Activated naive CD8-positive, alpha-beta T cell (primary cell): ENCODE measurements around the gene TOR2A.

Experiments
- H3K27ac Mint-ChIP-seq: one replicate; pipeline ENCODE4 v1.8.0; 2021; ENCODE audit warnings: mixed read lengths
- H3K27me3 Mint-ChIP-seq: one replicate; pipeline ENCODE4 v1.8.0; 2021; ENCODE audit warnings: mixed read lengths
- H3K36me3 Mint-ChIP-seq: one replicate; pipeline ENCODE4 v1.8.0; 2021; ENCODE audit warnings: mixed read lengths
- H3K4me1 Mint-ChIP-seq: one replicate; pipeline ENCODE4 v1.8.0; 2021; ENCODE audit warnings: low read depth, mixed read lengths
- H3K4me3 Mint-ChIP-seq: one replicate; pipeline ENCODE4 v1.8.0; 2021; ENCODE audit warnings: mild to moderate bottlenecking, mixed read lengths
- H3K9me3 Mint-ChIP-seq: one replicate; pipeline ENCODE4 v1.8.0; 2021; ENCODE audit warnings: low read depth, mixed read lengths

The TOR2A gene

DNA sequence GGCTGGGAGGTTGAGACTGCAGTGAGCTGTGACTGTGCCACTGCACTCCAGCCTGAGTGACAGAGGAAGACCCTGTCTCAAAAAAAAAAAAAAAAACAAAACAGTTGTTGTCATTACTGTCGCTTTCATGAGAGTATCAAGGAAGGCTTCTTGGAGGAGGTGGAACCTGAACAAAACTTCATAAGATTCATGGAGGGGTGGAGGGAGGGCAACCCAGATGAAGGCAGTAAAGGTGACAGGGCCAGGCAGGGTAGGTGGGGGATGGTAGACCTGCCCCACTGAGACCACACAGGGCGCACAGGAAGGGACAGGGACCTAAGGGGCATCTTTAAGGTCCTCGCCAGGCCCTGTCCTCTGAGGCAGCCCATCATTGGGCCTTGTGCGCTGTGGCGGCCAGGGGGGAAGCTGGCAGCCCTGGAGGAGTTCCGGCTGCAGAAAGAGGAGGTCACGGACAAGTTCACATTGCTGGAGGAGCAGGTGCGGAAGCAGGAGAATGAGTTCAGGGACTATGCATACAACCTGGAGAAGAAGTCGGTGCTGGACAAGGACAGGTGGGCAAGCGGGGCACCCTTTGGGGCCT is 24.8 kb downstream of the TOR2A start:
- Mint-ChIP-seq H3K27me3 (no peaks in the 10 kb centered on the region), H3K4me1 (peaks cover 38% of the 10 kb centered on the region), H3K4me3 (no peak overlapping the region), H3K27ac (no peak overlapping the region), H3K36me3 (peaks cover 2% of the 10 kb centered on the region), H3K9me3 (no peaks in the 10 kb centered on the region)

DNA sequence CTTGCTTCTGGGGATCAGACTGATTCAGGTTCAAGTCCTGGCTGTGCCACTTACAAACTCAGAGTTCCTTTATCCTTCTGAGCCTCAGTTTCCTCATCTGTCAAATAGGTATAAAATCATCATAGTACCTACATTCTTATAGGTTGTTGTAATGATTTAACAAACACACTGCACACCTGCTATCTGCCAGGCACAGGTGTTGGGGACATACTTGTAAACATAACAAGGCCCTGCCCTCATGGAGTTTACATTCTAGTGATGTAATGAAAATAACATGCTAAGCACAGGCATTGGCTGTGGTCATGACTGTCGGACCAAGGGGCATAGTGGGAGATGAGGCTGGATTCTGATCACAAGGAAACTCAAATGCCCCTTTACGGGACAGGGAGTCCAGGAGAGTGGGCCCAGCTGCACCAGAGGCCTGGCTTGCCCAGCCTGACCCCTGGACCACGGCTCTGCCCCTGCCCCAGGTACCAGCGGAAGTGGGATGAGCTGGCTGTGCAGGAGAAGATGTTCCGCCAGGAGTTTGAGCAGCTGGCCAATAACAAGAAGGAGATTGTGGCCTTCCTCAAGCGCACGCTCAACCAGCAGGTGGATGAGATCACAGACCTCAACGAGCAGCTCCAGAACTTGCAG is 26.0 kb downstream of the TOR2A start:
- peaks cover 34% of the 10 kb centered on the region for H3K4me1 Mint-ChIP-seq
- H3K27me3 Mint-ChIP-seq = no peaks in the 10 kb centered on the region
- H3K9me3 Mint-ChIP-seq = no peaks in the 10 kb centered on the region
- H3K36me3 Mint-ChIP-seq = peaks cover 2% of the 10 kb centered on the region
- no peak overlapping the region for H3K27ac Mint-ChIP-seq
- H3K4me3 Mint-ChIP-seq = no peak overlapping the region

DNA sequence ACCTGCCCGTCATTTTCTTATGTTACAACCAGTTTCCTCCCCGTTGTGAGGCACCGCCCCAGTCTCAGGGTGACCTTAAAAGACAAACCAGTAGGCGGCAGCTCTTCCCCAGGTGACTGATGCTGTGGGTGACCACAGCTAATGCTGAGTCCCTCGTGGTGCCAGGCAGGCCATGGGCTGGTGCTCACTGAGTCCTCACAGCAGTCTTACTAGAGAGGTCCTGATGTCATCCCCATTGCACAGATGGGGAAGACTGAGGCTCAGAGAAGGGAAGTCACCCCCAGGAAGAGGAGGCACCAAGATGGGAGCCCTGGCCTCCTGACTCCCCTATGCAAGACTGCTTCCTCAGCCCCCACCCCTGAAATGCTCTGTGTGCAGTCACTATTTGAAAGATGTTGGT is 27.3 kb downstream of the TOR2A start:
- Mint-ChIP-seq H3K27ac (no peak overlapping the region), H3K36me3 (peaks cover 2% of the 10 kb centered on the region), H3K4me1 (peaks cover 31% of the 10 kb centered on the region), H3K4me3 (no peak overlapping the region), H3K9me3 (no peaks in the 10 kb centered on the region), H3K27me3 (no peaks in the 10 kb centered on the region)

DNA sequence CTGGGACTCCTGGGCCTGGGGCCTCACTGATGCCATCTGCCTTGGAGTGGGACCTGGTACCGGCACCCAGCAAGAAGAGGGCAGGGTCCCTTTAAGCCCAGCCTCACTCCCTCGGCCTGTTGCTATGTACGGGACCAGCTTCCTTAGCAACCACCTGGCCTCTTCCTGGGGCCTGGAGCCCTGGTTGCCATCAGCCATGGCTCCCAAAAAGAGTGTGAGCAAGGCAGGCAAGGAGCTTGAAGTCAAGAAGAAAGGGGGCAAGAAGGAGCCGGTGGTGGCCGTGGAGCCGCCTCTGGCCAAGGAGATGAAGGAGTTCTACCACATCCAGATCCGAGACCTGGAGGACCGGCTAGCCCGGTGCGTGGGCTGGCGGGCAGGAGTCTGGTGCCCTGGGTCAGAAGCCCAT is 28.3 kb downstream of the TOR2A start, which contains the start of gene CFAP157:
Gene CFAP157, plus strand, starts transcription at position 153 of the 406 bp plus-strand sequence. Its CDS starts 44 bp downstream, at position 197.
- H3K9me3 Mint-ChIP-seq = no peaks in the 10 kb centered on the region
- no peaks in the 10 kb centered on the region for H3K27me3 Mint-ChIP-seq
- H3K4me3 Mint-ChIP-seq = no peak within 1 kb of the TSS
- H3K36me3 Mint-ChIP-seq = peaks cover 2% of the 10 kb centered on the region
- H3K4me1 Mint-ChIP-seq = peaks cover 28% of the 10 kb centered on the region
- H3K27ac Mint-ChIP-seq = no peak within 1 kb of the TSS

DNA sequence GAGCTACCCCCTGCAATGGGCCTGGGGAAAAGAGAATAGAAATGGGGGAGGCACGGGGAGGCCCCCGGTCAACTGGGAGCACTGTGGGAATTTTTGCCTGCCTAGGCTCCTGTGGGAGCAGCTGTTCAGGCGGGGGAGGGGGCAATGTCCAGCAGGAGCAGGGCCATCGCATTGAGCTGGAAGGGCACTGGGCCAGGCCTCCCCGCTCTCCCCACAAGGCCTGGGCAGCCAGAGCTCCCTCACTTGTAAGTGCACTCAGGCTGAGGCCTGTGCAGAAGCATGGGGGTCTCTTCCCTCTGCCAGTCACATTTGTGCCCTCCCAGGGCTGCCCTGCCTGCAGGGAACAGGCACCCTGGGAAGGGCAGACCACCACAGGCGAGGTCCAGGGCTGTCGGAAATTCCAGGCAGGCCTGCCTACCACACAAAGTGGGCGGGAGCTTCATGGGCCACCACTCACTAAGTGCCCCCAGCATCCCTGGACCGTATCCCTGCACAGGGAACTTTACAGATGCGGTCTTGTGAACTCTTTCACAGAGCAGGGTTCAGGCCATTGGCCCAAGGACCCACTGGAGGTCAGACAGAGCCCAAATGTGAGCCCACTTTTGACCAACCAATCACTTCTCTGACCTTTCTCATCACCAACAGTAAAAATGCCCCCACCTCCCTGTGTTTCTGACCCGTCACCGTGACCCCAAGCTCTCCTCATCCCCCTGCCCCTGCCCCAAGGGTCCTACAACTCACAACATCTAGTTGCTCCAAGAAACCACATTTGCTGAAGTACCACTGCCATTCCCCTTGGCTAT is 29.3 kb downstream of the TOR2A start:
- Mint-ChIP-seq H3K36me3 (peaks cover 2% of the 10 kb centered on the region), H3K4me1 (peaks cover 22% of the 10 kb centered on the region), H3K4me3 (no peak overlapping the region), H3K27ac (no peak overlapping the region), H3K9me3 (no peaks in the 10 kb centered on the region), H3K27me3 (no peaks in the 10 kb centered on the region)

DNA sequence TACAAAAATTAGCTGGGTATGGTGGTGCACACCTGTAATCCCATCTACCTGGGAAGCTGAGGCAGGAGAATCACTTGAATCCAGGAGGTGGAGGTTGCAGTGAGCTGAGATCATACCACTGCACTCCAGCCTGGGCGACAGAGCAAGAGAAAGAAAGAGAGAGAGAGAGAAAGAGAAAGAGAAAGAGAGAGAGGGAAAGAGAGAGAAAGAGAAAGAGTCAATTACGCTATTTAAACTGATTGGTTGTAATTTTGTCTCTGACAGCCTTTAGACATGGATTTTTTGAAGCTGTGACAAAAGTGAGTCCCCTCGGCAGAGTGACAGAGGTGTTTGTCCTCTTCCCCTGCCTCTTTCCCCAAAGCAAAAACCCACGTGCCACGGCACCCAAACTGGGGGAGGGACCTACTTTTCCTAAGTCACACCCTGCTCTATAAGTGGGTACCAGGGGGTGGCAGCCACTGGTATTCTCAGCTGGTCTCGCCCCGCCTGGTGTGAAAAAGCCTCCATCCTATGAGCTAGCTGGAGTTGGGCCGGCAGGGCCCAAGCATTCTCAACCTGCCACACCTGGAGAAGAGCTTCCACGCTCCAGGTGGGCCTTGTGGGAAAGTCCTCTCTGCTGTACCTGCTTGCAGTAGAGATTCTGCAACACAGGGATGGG is 31.7 kb downstream of the TOR2A start:
- Mint-ChIP-seq H3K9me3 (no peaks in the 10 kb centered on the region), H3K27me3 (no peaks in the 10 kb centered on the region), H3K27ac (no peak overlapping the region), H3K36me3 (no peaks in the 10 kb centered on the region), H3K4me3 (no peak overlapping the region), H3K4me1 (peaks cover 23% of the 10 kb centered on the region)

DNA sequence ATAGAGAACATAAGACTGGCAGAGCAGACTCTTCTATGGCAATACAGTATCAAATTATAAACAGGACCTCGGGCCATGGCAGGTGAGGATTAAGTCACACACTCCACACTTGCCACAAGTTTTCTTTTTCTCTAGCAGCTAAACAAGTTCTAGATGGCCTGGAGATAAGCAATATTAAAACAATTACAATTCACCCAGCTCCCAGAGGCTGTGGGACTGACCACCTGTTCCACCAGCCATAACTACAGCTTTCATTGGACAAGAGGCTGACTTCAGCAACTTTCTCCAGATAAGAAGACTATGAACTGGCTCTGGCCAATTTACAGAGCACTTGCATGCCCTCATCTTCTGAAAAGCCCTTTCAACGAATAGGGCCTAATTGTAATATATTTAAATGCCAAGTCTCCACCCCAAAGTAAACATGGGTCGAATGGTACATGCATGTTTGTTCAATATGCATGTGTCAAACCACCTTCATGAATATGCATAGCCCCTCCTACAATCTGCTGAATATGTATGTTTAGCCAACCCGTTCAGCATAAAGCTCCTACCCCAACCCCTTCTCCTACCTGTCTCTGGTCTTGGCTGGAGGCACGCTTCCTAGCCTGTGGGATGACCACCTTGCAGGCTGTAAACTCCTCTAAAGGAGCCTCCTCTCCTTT is 34.4 kb downstream of the TOR2A start:
- peaks cover 11% of the 10 kb centered on the region for H3K4me1 Mint-ChIP-seq
- H3K9me3 Mint-ChIP-seq = no peaks in the 10 kb centered on the region
- no peaks in the 10 kb centered on the region for H3K36me3 Mint-ChIP-seq
- H3K4me3 Mint-ChIP-seq = peak overlapping the region; percentile 43
- H3K27me3 Mint-ChIP-seq = no peaks in the 10 kb centered on the region
- peak overlapping the region; percentile 16 for H3K27ac Mint-ChIP-seq

DNA sequence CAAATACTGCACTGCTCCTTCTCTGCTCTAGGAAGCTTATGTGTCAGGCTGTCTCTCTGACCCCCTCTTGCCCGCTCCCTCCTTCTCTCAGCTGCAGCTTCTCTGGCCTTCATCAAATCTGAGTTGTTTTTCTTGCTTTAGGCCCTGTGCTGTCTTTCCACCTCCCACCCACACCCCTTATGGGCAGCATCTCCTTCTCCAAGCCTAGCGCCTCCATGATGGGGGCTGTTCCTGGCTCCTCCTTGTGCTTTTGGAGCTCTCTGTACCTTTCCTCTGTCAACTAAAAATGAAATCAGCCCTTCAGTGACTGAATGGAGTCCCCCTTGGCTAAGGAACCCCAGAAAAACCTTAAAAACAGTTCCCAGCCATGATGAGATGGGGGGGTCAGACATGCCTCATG is 35.0 kb downstream of the TOR2A start:
- Mint-ChIP-seq H3K4me3 (peak overlapping the region; percentile 43), H3K4me1 (peaks cover 11% of the 10 kb centered on the region), H3K36me3 (no peaks in the 10 kb centered on the region), H3K27me3 (no peaks in the 10 kb centered on the region), H3K9me3 (no peaks in the 10 kb centered on the region), H3K27ac (peak overlapping the region; percentile 16)

DNA sequence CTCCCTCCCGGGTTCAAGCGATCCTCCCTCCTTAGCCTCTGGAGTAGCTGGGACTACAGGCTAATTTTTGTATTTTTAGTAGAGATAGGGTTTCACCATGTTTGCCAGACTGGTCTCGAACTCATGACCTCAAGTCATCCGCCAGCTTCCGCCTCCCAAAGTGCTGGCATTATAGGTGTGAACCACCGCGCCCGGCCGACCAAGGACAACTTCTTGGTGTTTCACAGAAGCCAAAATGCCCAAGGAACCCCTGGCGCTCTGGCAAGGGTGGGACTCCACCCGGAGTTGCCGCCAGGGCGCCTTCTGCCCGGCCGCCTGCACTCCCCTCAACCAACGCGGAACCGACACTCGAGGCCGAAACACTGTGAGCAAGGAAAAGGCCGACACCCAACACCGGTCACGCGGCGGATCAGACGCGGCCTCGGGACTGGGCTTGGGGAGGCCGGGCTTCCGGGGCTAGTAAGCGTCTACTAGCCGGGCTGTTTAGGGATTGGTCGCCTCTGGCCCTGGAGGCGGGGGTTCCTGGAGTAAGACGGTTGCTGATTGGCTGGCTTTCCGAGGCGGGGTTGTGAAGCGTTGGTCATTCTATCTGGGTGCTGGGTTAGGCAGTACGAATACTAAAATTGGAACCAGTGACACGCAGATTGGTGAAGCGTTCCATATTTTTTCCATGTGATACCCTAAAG is 36.0 kb downstream of the TOR2A start:
- Mint-ChIP-seq H3K4me3 (peak overlapping the region; percentile 87), H3K9me3 (no peaks in the 10 kb centered on the region), H3K4me1 (peaks cover 11% of the 10 kb centered on the region), H3K27me3 (no peaks in the 10 kb centered on the region), H3K27ac (peak overlapping the region; percentile 72), H3K36me3 (no peaks in the 10 kb centered on the region)

DNA sequence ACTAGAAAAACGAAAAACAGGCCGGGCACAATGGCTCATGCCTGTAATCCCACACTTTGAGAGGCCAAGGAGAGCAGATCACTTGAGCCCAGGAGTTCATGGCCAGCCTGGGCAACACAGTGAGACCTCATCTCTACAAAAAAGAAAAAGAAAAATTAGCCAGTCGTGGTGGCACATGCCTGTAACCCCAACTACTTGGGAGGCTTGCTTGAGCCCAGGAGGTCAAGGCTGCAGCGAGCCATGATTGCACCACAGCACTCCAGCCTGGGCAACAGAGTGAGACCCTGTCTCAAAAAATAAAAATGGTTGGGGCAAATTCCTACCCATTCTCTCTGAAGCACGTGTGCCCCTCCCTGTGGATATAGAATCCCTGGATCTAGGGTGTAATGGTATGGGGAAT is 36.7 kb downstream of the TOR2A start:
- peaks cover 11% of the 10 kb centered on the region for H3K4me1 Mint-ChIP-seq
- H3K36me3 Mint-ChIP-seq = no peaks in the 10 kb centered on the region
- H3K4me3 Mint-ChIP-seq = peak overlapping the region; percentile 87
- no peaks in the 10 kb centered on the region for H3K27me3 Mint-ChIP-seq
- no peak overlapping the region for H3K27ac Mint-ChIP-seq
- no peaks in the 10 kb centered on the region for H3K9me3 Mint-ChIP-seq

DNA sequence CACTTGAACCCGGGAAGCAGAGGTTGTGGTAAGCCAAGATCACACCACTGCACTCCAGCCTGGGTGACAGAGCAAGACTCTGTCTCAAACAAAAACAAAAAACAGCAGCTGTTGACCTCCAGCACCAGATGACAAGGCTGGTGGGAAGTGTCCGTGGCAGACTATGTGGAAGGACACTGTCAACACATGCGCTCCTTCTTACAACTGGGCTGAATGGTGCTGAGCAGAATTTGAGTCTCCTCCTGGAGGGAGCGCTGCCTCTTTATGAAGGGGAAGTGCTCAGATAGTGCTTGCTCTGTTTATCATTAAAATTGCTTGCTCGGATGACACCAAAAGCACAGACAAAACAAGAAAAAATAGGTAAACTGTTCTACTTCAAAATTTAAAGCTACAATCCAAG is 37.5 kb downstream of the TOR2A start:
- Mint-ChIP-seq H3K36me3 (no peaks in the 10 kb centered on the region), H3K4me3 (no peak overlapping the region), H3K27me3 (no peaks in the 10 kb centered on the region), H3K9me3 (no peaks in the 10 kb centered on the region), H3K27ac (peak overlapping the region; percentile 34), H3K4me1 (peaks cover 11% of the 10 kb centered on the region)

DNA sequence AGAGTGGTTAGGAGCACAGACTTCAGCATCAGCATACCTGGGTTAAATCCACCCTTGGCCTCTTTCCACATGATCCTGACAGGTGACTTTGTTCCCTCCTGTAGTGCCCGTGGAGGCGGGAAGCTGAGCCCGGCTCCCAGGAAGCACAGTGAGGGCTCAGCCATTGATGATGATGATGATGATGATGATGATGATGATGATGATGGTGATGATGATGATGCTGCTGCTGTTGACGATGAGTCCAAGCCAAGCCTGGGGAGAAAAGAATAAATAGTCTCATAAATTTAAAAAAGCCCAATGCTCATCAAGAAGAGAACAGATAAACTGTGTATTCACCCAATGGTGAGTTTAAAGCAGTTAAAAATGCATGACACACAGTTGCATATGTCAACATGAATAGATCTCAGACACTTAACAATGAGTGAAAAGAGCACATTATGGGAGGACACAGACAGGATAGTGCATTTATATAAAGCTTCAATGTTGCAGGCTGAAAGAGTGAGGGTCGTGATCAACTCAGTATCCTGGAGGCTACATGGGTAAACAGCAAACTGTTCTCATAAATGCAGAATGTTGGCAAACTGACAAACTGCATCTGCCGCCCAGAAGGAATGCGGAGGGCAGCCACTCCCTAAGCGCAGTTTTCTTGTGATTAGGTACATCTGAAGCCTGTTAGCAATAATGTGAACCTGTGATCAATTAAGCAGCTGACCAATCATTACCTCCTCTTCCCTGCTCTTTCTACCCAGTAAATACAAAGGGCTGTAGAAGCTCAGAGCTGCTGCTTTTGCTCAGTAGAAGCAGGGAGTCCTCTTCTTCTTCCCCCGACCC is 40.0 kb downstream of the TOR2A start:
- Mint-ChIP-seq H3K4me3 (no peak overlapping the region), H3K4me1 (peaks cover 6% of the 10 kb centered on the region), H3K27me3 (no peaks in the 10 kb centered on the region), H3K36me3 (peaks cover 6% of the 10 kb centered on the region), H3K9me3 (no peaks in the 10 kb centered on the region), H3K27ac (no peak overlapping the region)

DNA sequence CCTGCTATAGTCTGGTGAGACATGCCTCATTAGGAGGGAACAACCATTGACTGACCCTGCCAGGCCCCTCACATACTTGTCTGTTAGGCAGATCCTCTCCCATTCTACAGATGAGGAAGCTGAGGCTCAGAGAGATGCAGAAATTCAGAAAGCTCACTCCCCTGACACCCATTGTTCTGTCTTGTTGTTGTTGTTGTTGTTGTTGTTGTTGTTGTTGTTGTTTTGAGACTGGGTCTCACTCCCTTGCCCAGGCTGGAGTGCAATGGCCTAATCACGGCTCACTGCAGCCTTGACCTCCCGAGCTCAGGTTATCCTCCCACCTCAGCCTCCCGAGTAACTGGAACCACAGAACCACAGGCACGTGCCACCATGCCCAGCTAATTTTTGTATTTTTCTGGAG is 41.4 kb downstream of the TOR2A start:
- Mint-ChIP-seq H3K27me3 (no peaks in the 10 kb centered on the region), H3K9me3 (no peaks in the 10 kb centered on the region), H3K4me3 (no peak overlapping the region)

More for the DNA sequence above, 41.4 kb downstream of the TOR2A start:
- H3K36me3 Mint-ChIP-seq = peaks cover 6% of the 10 kb centered on the region
- H3K4me1 Mint-ChIP-seq = no peaks in the 10 kb centered on the region
- H3K27ac Mint-ChIP-seq = no peak overlapping the region
